GM12878 (cell line): ENCODE measurements around the gene TEX22. TPM values are rescaled to one million over a fixed set of nuclear protein-coding genes. Genes with fewer than 3 reads are reported as not detected.

ENCODE experiments used
- ATAC-seq: fragments of 200-7000 bp; cut with Tn5 transposase; 3 replicates; pipeline ENCODE4 v1.9.1; 2020; ENCODE audit warnings: mild to moderate bottlenecking, moderate library complexity
- BruUV-seq: library from RNA; stranded (reverse); fragments of 400-500 nt; replicated peaks from 2 replicates; lab custom pipeline; 2021; lab: Mats Ljungman, UMichigan
- CTCF ChIA-PET: fragments of 300-600 bp; sonication (Branson Sonifier 250); formaldehyde crosslinking; extraction: SDS; loops from one replicate; lab custom pipeline; 2021; ENCODE audit warnings: inconsistent platforms; lab: Yijun Ruan, JAX
- POLR2A ChIA-PET: fragments of 350-600 bp; formaldehyde crosslinking; extraction: SDS; loops from one replicate; lab custom pipeline; 2021; ENCODE audit warnings: inconsistent platforms; lab: Charles Lee
- RAD21 ChIA-PET: fragments of 300-600 bp; sonication (Branson Sonifier 250); formaldehyde crosslinking; loops from one replicate; lab custom pipeline; 2023; ENCODE audit warnings: antibody characterized with exemption; ENCODE audit not compliant: unreplicated experiment; lab: Charles Lee
- SMC1A ChIA-PET: fragments of 300-600 bp; sonication (Branson Sonifier 250); formaldehyde crosslinking; loops from one replicate; lab custom pipeline; 2023; ENCODE audit not compliant: unreplicated experiment, uncharacterized antibody; lab: Charles Lee
- DNase-seq: peaks from one replicate; pipeline ENCODE4 v3.0.0-alpha.2; 2011; ENCODE audit warnings: low read depth, low spot score
- FAIRE-seq: peaks from 3 replicates; lab custom pipeline; 2011; peaks lifted over from hg19 to GRCh38; lab: Jason Lieb, UNC
- H2AFZ ChIP-seq: 2 replicates; pipeline ENCODE4 v1.6.0; 2011; ENCODE audit warnings: low read depth, low read length, control low read depth; ENCODE audit not compliant: control insufficient read depth
- H3K27ac ChIP-seq: 2 replicates; pipeline ENCODE4 v1.5.1; 2011; ENCODE audit warnings: control low read depth; ENCODE audit not compliant: control insufficient read depth, insufficient read depth
- H3K27me3 ChIP-seq, 2 experiments: replicated peaks in 1 of 2; 2 replicates each; pipeline versions ENCODE4 v1.6.0 to v1.6.1; 2011; ENCODE audit warnings: low read length in 1 of 2; ENCODE audit not compliant: control insufficient read depth in 2 of 2, insufficient read depth in 2 of 2
- H3K36me3 ChIP-seq, 2 experiments: 2 replicates each; pipeline ENCODE4 v1.5.1; 2011; ENCODE audit warnings: low read length in 1 of 2; ENCODE audit not compliant: control insufficient read depth in 2 of 2, insufficient read depth in 2 of 2
- H3K4me1 ChIP-seq: 2 replicates; pipeline ENCODE4 v1.6.1; 2011; ENCODE audit warnings: mild to moderate bottlenecking, low read length, moderate library complexity, mixed read lengths; ENCODE audit not compliant: control insufficient read depth, insufficient read depth
- H3K4me2 ChIP-seq: 2 replicates; pipeline ENCODE4 v1.6.0; 2011; ENCODE audit warnings: control low read depth; ENCODE audit not compliant: control insufficient read depth, insufficient read depth
- H3K4me3 ChIP-seq: fragments of 200-600 bp; sonication (generic); 2 replicates; pipeline ENCODE4 v1.5.1; 2016
- H3K79me2 ChIP-seq: 2 replicates; pipeline ENCODE4 v1.6.0; 2011; ENCODE audit warnings: low read length; ENCODE audit not compliant: control insufficient read depth, insufficient read depth
- H3K9ac ChIP-seq: 2 replicates; pipeline ENCODE4 v1.8.0; 2011; ENCODE audit warnings: low read length, control low read depth, mixed read lengths; ENCODE audit not compliant: control insufficient read depth, insufficient read depth
- H3K9me3 ChIP-seq: replicated peaks from 3 replicates; pipeline ENCODE4 v1.5.1; 2011; ENCODE audit warnings: mild to moderate bottlenecking, low read length; ENCODE audit not compliant: control insufficient read depth, insufficient read depth
- H4K20me1 ChIP-seq: 2 replicates; pipeline ENCODE4 v1.6.0; 2011; ENCODE audit not compliant: control insufficient read depth, insufficient read depth
- ATF2 ChIP-seq: IDR thresholded peaks from 2 replicates; pipeline ENCODE4 v1.6.1; 2012; ENCODE audit warnings: low read length, inconsistent platforms
- BACH1 ChIP-seq: fragments of 450-650 bp; IDR thresholded peaks from 2 replicates; pipeline ENCODE4 v1.6.1; 2017; ENCODE audit warnings: mild to moderate bottlenecking, borderline replicate concordance
- FOXM1 ChIP-seq: IDR thresholded peaks from 2 replicates; pipeline ENCODE4 v1.6.1; 2012; ENCODE audit warnings: low read depth, mild to moderate bottlenecking, inconsistent platforms, low read length, moderate library complexity
- GATAD2B ChIP-seq: fragments of 450-650 bp; conservative IDR thresholded peaks from 2 replicates; pipeline ENCODE4 v1.6.1; 2017; ENCODE audit warnings: low read depth, mild to moderate bottlenecking, moderate library complexity
- IKZF1 ChIP-seq: fragments of 450-650 bp; conservative IDR thresholded peaks from 2 replicates; pipeline ENCODE4 v1.6.1; 2017; ENCODE audit warnings: antibody characterized with exemption, mild to moderate bottlenecking
- IRF3 ChIP-seq: fragments of 450-650 bp; IDR thresholded peaks from 2 replicates; pipeline ENCODE4 v1.6.1; 2014; ENCODE audit warnings: mild to moderate bottlenecking
- JUNB ChIP-seq: IDR thresholded peaks from 2 replicates; pipeline ENCODE4 v1.6.1; 2016; ENCODE audit warnings: antibody characterized with exemption, mild to moderate bottlenecking
- MXI1 ChIP-seq: fragments of 150-350 bp; IDR thresholded peaks from 2 replicates; pipeline ENCODE4 v1.6.1; 2011; ENCODE audit warnings: low read depth, mild to moderate bottlenecking, inconsistent platforms, low read length, improper control_type of control experiment
- NFXL1 ChIP-seq: fragments of 450-650 bp; IDR thresholded peaks from 2 replicates; pipeline ENCODE4 v1.6.1; 2017; ENCODE audit warnings: antibody characterized with exemption, mild to moderate bottlenecking, borderline replicate concordance
- NKRF ChIP-seq: fragments of 450-650 bp; conservative IDR thresholded peaks from 2 replicates; pipeline ENCODE4 v1.6.1; 2017; ENCODE audit warnings: mild to moderate bottlenecking, moderate library complexity
- PAX5 ChIP-seq: IDR thresholded peaks from 2 replicates; pipeline ENCODE4 v1.6.1; 2011; ENCODE audit warnings: low read depth, low read length, borderline replicate concordance
- PRDM15 ChIP-seq: fragments of 450-650 bp; formaldehyde crosslinking; IDR thresholded peaks from 2 replicates; pipeline ENCODE4 v1.4.0; 2020; ENCODE audit warnings: mild to moderate bottlenecking, moderate library complexity
- RB1 ChIP-seq: fragments of 450-650 bp; formaldehyde crosslinking; IDR thresholded peaks from 2 replicates; pipeline ENCODE4 v1.6.1; 2017; ENCODE audit warnings: mild to moderate bottlenecking, borderline replicate concordance
- SP1 ChIP-seq: IDR thresholded peaks from one replicate; pipeline ENCODE4 v1.6.1; 2011; ENCODE audit warnings: low read depth, low read length
- SRF ChIP-seq, 2 experiments: IDR thresholded peaks; 2 replicates each; pipeline ENCODE4 v1.6.1; 2011; ENCODE audit warnings: low read depth in 2 of 2, low read length in 2 of 2, mild to moderate bottlenecking in 1 of 2, moderate library complexity in 1 of 2
- TARDBP ChIP-seq: IDR thresholded peaks from 2 replicates; pipeline ENCODE4 v1.6.1; 2016; ENCODE audit warnings: borderline replicate concordance
- ZNF217 ChIP-seq: fragments of 450-650 bp; IDR thresholded peaks from 2 replicates; pipeline ENCODE4 v1.6.1; 2017; ENCODE audit warnings: antibody characterized with exemption, mild to moderate bottlenecking
- WGBS: methylation state at CpG from one replicate; pipeline ENCODE4 v1.1.6; 2016; ENCODE audit warnings: low lambda C conversion rate; ENCODE audit not compliant: insufficient replicate concordance, insufficient coverage; ENCODE audit errors: missing lambda C conversion rate; 5-methylcytosine and 5-hydroxymethylcytosine counted together
- in situ Hi-C: fragments of 300-500 bp; cut with MboI; formaldehyde crosslinking; loops from 9 replicates; pipeline ENCODE4 v1.14.3; 2018; ENCODE audit warnings: mixed read lengths
- intact Hi-C: fragments of 100-400 bp; cut with micrococcal nuclease; formaldehyde crosslinking; loops from one replicate; pipeline ENCODE4 v1.14.2; 2022; ENCODE audit not compliant: unreplicated experiment
- polyA plus RNA-seq, 11 experiments: library from polyadenylated mRNA; depleted of rRNA in 4 of 11; unstranded in 6 of 11; stranded (reverse) in 5 of 11; fragments of >200 nt; fragmentation: Nextera tagmentation in 4 of 11; fragmentation: Illumina TruSeq in 1 of 11; extraction: Ambion mirVana in 4 of 11; extraction: Trizol in 1 of 11; gene quantifications; 1 replicate in 1 of 11; 2 replicates in 10 of 11; pipeline versions ENCODE4 v1.2.1 to v1.2.3, GENCODE V29; 2011 to 2016; ENCODE audit warnings: inconsistent platforms in 2 of 11, missing spikeins in 2 of 11, low read depth in 1 of 11
- total RNA-seq, 4 experiments: library from RNA; depleted of rRNA in 3 of 4; stranded (reverse); fragments of >200 nt in 3 of 4; fragmentation: Illumina TruSeq in 1 of 4; extraction: Trizol in 1 of 4; gene quantifications; 2 replicates each; pipeline versions ENCODE4 v1.2.1 to v1.2.3, GENCODE V29; 2013 to 2021

The TEX22 gene
- total and polyA plus RNA-seq, 10 of the 15 experiments (the other 5 are each of a cell fraction or from before 2014, with no cell fraction given): 0.02 to 4.0 (median 0.63) TPM; not detected in 1

- WGBS: 87% methylated on average over 32 of the region's 32 CpGs
- H2AFZ ChIP-seq: no peak overlapping the region
- no peaks in the 10 kb centered on the region for H3K9me3 ChIP-seq
- BruUV-seq: no TSS peak
- H3K9ac ChIP-seq: no peak overlapping the region
- no peak overlapping the region for H3K4me3 ChIP-seq
- no peak overlapping the region for H3K27ac ChIP-seq
- intact Hi-C loops (no loop called here), in situ Hi-C loops (no loop called here)
- no peak overlapping the region for H3K4me2 ChIP-seq
- DNase-seq (no peak), FAIRE-seq (no peak), ATAC-seq (no peak)
- H3K36me3 ChIP-seq: no peaks in the 10 kb centered on the region; a peak in 1 of 4 replicates
- H3K4me1 ChIP-seq: no peaks in the 10 kb centered on the region
- SMC1A ChIA-PET: no interaction called here
- no peaks in the 10 kb centered on the region for H3K27me3 ChIP-seq
- POLR2A ChIA-PET: interaction anchor here (0.5 kb wide), 1 partner anchor 40 kb away, joined by 3 read pairs; no protein-coding TSS in a partner anchor
- no peak for TF ChIP-seq PAX5
- TF ChIP-seq ZNF217: no peak
- TF ChIP-seq PRDM15 (CRISPR knock-in tag): no peak
- no peak for TF ChIP-seq IRF3
- TF ChIP-seq MXI1: no peak
- TF ChIP-seq TARDBP: no peak
- TF ChIP-seq SRF (IDR thresholded peaks at IDR 0.05; ENCODE audit: low read depth in 2 of 2, low read length in 2 of 2): no peak
- no peak for TF ChIP-seq IKZF1
- no peak for TF ChIP-seq RB1
- no peak for TF ChIP-seq NFXL1
- no peak for TF ChIP-seq GATAD2B
- no peak for TF ChIP-seq NKRF
- no peak for TF ChIP-seq FOXM1
- no peak for TF ChIP-seq SP1
- no peak for TF ChIP-seq ATF2
- no peak for TF ChIP-seq BACH1
- TF ChIP-seq JUNB: no peak
- H4K20me1 ChIP-seq: no peaks in the 10 kb centered on the region
- H3K79me2 ChIP-seq: no peaks in the 10 kb centered on the region
- RAD21 ChIA-PET: no interaction called here
- CTCF ChIA-PET: no interaction called here
Measured at GRCh38 chr14:105383083-105383730, 15.1 kb upstream of the TEX22 start.
